Measurements from ENCODE around the gene CSMD2.

Gene CSMD2

GRCh38 chr1:34070201-34070836, 94.7 kb downstream of the CSMD2 start:
- Histone ChIP-seq H3K27ac (ENCODE audit: low read length) (no peak overlapping the region), H3K4me1 (ENCODE audit: control insufficient read depth in 1 of 2, insufficient read depth in 2 of 2, low read length in 2 of 2) (no peaks in the 10 kb centered on the region), H3K27me3 (ENCODE audit: low read depth, low read length) (no peaks in the 10 kb centered on the region), H3K9me3 (ENCODE audit: control insufficient read depth in 1 of 2, low read length in 2 of 2) (no peaks in the 10 kb centered on the region), H3K36me3 (ENCODE audit: control insufficient read depth in 1 of 2, insufficient read depth in 2 of 2, low read length in 2 of 2) (no peaks in the 10 kb centered on the region), H3K4me3 (ENCODE audit: low read depth in 1 of 2, low read length in 2 of 2) (no peak overlapping the region)

GRCh38 chr1:34066981-34067603, 97.9 kb downstream of the CSMD2 start:
- no peaks in the 10 kb centered on the region for H3K27me3 ChIP-seq (ENCODE audit: low read depth, low read length)
- no peaks in the 10 kb centered on the region for H3K36me3 ChIP-seq (ENCODE audit: control insufficient read depth in 1 of 2, insufficient read depth in 2 of 2, low read length in 2 of 2)
- no peak overlapping the region for H3K27ac ChIP-seq (ENCODE audit: low read length)
- no peaks in the 10 kb centered on the region for H3K4me1 ChIP-seq (ENCODE audit: control insufficient read depth in 1 of 2, insufficient read depth in 2 of 2, low read length in 2 of 2)
- H3K4me3 ChIP-seq (ENCODE audit: low read depth in 1 of 2, low read length in 2 of 2), result no peak overlapping the region
- no peaks in the 10 kb centered on the region for H3K9me3 ChIP-seq (ENCODE audit: control insufficient read depth in 1 of 2, low read length in 2 of 2)

- Histone ChIP-seq H3K4me1 (ENCODE audit: control insufficient read depth in 1 of 2, insufficient read depth in 2 of 2, low read length in 2 of 2) (no peaks in the 10 kb centered on the region), H3K9me3 (ENCODE audit: control insufficient read depth in 1 of 2, low read length in 2 of 2) (no peaks in the 10 kb centered on the region), H3K36me3 (ENCODE audit: control insufficient read depth in 1 of 2, insufficient read depth in 2 of 2, low read length in 2 of 2) (no peaks in the 10 kb centered on the region), H3K27ac (ENCODE audit: low read length) (no peak overlapping the region), H3K4me3 (ENCODE audit: low read depth in 1 of 2, low read length in 2 of 2) (no peak overlapping the region), H3K27me3 (ENCODE audit: low read depth, low read length) (no peaks in the 10 kb centered on the region)
Measured at GRCh38 chr1:34066166-34066565, 98.9 kb downstream of the CSMD2 start.

- no peak overlapping the region for H3K27ac ChIP-seq (ENCODE audit: low read length)
Measured at GRCh38 chr1:34065498-34065897, 99.5 kb downstream of the CSMD2 start.

GRCh38 chr1:34060901-34061415, 104.1 kb downstream of the CSMD2 start:
- Histone ChIP-seq H3K27ac (ENCODE audit: low read length) (no peak overlapping the region), H3K36me3 (ENCODE audit: control insufficient read depth in 1 of 2, insufficient read depth in 2 of 2, low read length in 2 of 2) (no peaks in the 10 kb centered on the region), H3K27me3 (ENCODE audit: low read depth, low read length) (peaks cover 4% of the 10 kb centered on the region), H3K9me3 (ENCODE audit: control insufficient read depth in 1 of 2, low read length in 2 of 2) (no peaks in the 10 kb centered on the region), H3K4me1 (ENCODE audit: control insufficient read depth in 1 of 2, insufficient read depth in 2 of 2, low read length in 2 of 2) (peaks cover 0 to 5% of the 10 kb centered on the region in 2 donors), H3K4me3 (ENCODE audit: low read depth in 1 of 2, low read length in 2 of 2) (no peak overlapping the region)

More at GRCh38 chr1:34065498-34065897, 99.5 kb downstream of the CSMD2 start:
- H3K4me1 ChIP-seq (ENCODE audit: control insufficient read depth in 1 of 2, insufficient read depth in 2 of 2, low read length in 2 of 2), result no peaks in the 10 kb centered on the region
- no peak overlapping the region for H3K4me3 ChIP-seq (ENCODE audit: low read depth in 1 of 2, low read length in 2 of 2)
- H3K27me3 ChIP-seq (ENCODE audit: low read depth, low read length), result no peaks in the 10 kb centered on the region
- H3K36me3 ChIP-seq (ENCODE audit: control insufficient read depth in 1 of 2, insufficient read depth in 2 of 2, low read length in 2 of 2), result no peaks in the 10 kb centered on the region
- no peaks in the 10 kb centered on the region for H3K9me3 ChIP-seq (ENCODE audit: control insufficient read depth in 1 of 2, low read length in 2 of 2)

- Histone ChIP-seq H3K4me1 (ENCODE audit: control insufficient read depth in 1 of 2, insufficient read depth in 2 of 2, low read length in 2 of 2) (peaks cover 0 to 5% of the 10 kb centered on the region in 2 donors), H3K9me3 (ENCODE audit: control insufficient read depth in 1 of 2, low read length in 2 of 2) (no peaks in the 10 kb centered on the region), H3K4me3 (ENCODE audit: low read depth in 1 of 2, low read length in 2 of 2) (no peak overlapping the region), H3K27me3 (ENCODE audit: low read depth, low read length) (peaks cover 4% of the 10 kb centered on the region), H3K27ac (ENCODE audit: low read length) (no peak overlapping the region), H3K36me3 (ENCODE audit: control insufficient read depth in 1 of 2, insufficient read depth in 2 of 2, low read length in 2 of 2) (no peaks in the 10 kb centered on the region)
Measured at GRCh38 chr1:34060187-34060730, 104.8 kb downstream of the CSMD2 start.

- Histone ChIP-seq H3K9me3 (ENCODE audit: control insufficient read depth in 1 of 2, low read length in 2 of 2) (no peaks in the 10 kb centered on the region), H3K4me3 (ENCODE audit: low read depth in 1 of 2, low read length in 2 of 2) (no peak overlapping the region), H3K4me1 (ENCODE audit: control insufficient read depth in 1 of 2, insufficient read depth in 2 of 2, low read length in 2 of 2) (peaks cover 0 to 5% of the 10 kb centered on the region in 2 donors), H3K36me3 (ENCODE audit: control insufficient read depth in 1 of 2, insufficient read depth in 2 of 2, low read length in 2 of 2) (no peaks in the 10 kb centered on the region), H3K27me3 (ENCODE audit: low read depth, low read length) (peaks cover 4% of the 10 kb centered on the region), H3K27ac (ENCODE audit: low read length) (no peak overlapping the region)
Measured at GRCh38 chr1:34057347-34058130, 107.5 kb downstream of the CSMD2 start.

GRCh38 chr1:34055818-34056217, 109.2 kb downstream of the CSMD2 start:
- Histone ChIP-seq H3K27me3 (ENCODE audit: low read depth, low read length) (peaks cover 4% of the 10 kb centered on the region), H3K9me3 (ENCODE audit: control insufficient read depth in 1 of 2, low read length in 2 of 2) (no peaks in the 10 kb centered on the region), H3K4me3 (ENCODE audit: low read depth in 1 of 2, low read length in 2 of 2) (no peak overlapping the region), H3K27ac (ENCODE audit: low read length) (no peak overlapping the region), H3K36me3 (ENCODE audit: control insufficient read depth in 1 of 2, insufficient read depth in 2 of 2, low read length in 2 of 2) (no peaks in the 10 kb centered on the region), H3K4me1 (ENCODE audit: control insufficient read depth in 1 of 2, insufficient read depth in 2 of 2, low read length in 2 of 2) (peaks cover 0 to 5% of the 10 kb centered on the region in 2 donors)

- H3K4me3 ChIP-seq (ENCODE audit: low read depth in 1 of 2, low read length in 2 of 2), result no peak overlapping the region
- H3K4me1 ChIP-seq (ENCODE audit: control insufficient read depth in 1 of 2, insufficient read depth in 2 of 2, low read length in 2 of 2), result peaks cover 0 to 3% of the 10 kb centered on the region in 2 donors
- H3K27ac ChIP-seq (ENCODE audit: low read length), result no peak overlapping the region
- H3K36me3 ChIP-seq (ENCODE audit: control insufficient read depth in 1 of 2, insufficient read depth in 2 of 2, low read length in 2 of 2), result no peaks in the 10 kb centered on the region
- peaks cover 4% of the 10 kb centered on the region for H3K27me3 ChIP-seq (ENCODE audit: low read depth, low read length)
- H3K9me3 ChIP-seq (ENCODE audit: control insufficient read depth in 1 of 2, low read length in 2 of 2), result no peaks in the 10 kb centered on the region
Measured at GRCh38 chr1:34054920-34055319, 110.1 kb downstream of the CSMD2 start.

GRCh38 chr1:34053660-34054059, 111.4 kb downstream of the CSMD2 start:
- H3K27me3 ChIP-seq (ENCODE audit: low read depth, low read length), result peaks cover 4% of the 10 kb centered on the region
- H3K36me3 ChIP-seq (ENCODE audit: control insufficient read depth in 1 of 2, insufficient read depth in 2 of 2, low read length in 2 of 2), result no peaks in the 10 kb centered on the region
- no peaks in the 10 kb centered on the region for H3K9me3 ChIP-seq (ENCODE audit: control insufficient read depth in 1 of 2, low read length in 2 of 2)
- no peak overlapping the region for H3K4me3 ChIP-seq (ENCODE audit: low read depth in 1 of 2, low read length in 2 of 2)
- no peak overlapping the region for H3K27ac ChIP-seq (ENCODE audit: low read length)
- no peaks in the 10 kb centered on the region for H3K4me1 ChIP-seq (ENCODE audit: control insufficient read depth in 1 of 2, insufficient read depth in 2 of 2, low read length in 2 of 2)

- Histone ChIP-seq H3K9me3 (ENCODE audit: control insufficient read depth in 1 of 2, low read length in 2 of 2) (no peaks in the 10 kb centered on the region), H3K27ac (ENCODE audit: low read length) (no peak overlapping the region), H3K4me1 (ENCODE audit: control insufficient read depth in 1 of 2, insufficient read depth in 2 of 2, low read length in 2 of 2) (no peaks in the 10 kb centered on the region), H3K27me3 (ENCODE audit: low read depth, low read length) (peaks cover 4% of the 10 kb centered on the region), H3K4me3 (ENCODE audit: low read depth in 1 of 2, low read length in 2 of 2) (no peak overlapping the region), H3K36me3 (ENCODE audit: control insufficient read depth in 1 of 2, insufficient read depth in 2 of 2, low read length in 2 of 2) (no peaks in the 10 kb centered on the region)
Measured at GRCh38 chr1:34052565-34052964, 112.5 kb downstream of the CSMD2 start.

Measured in muscle layer of duodenum (tissue), 2 donors.